Measurements from ENCODE around the gene PKD2L1. TPM values are rescaled to one million over a fixed set of nuclear protein-coding genes. Genes with fewer than 3 reads are reported as not detected.

PKD2L1 gene
- polyA plus RNA-seq, 1 donor (not counting 4 experiments of a cell fraction or from before 2014, with no cell fraction given) = not detected

DNA sequence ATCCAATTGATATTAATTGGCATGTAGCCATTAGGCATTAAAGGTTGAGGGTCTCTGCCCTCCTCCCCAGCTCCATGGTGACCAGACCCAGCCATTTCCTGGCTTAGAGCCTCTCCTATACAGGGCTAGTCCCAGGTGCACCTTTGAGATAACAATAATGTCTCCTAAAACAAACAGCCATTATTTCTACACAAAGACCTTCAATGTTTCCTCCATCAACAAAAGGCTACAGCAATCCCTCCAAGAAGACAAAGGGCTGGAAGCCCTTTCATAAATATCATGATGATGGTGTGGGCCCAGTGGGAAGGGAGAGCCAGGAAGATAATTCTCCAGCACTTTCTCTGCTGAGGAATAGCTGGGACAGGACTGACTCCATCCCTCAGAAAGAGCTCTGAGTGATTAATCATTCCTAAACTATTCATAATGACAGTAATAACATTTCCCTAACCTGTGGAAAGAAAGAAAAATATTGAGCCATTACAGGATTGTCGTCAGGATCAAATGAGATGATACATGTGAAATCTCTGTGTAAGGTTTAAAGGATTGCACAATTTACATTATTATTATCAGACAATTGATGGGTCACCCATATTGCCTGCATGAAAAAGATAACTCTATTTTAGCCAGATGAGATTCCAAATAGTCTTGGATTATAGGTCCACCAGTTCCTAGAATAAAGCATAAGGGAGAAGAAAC is 10.2 kb downstream of the PKD2L1 start:
- dilution Hi-C loops (cut with MboI; ENCODE audit: extremely low pct_ligation_motif_present, low sequenced_read_pairs) = no loop called here
- Histone ChIP-seq H3K9me3 (ENCODE audit: control insufficient read depth, low read depth, low read length) (no peaks in the 10 kb centered on the region), H3K4me3 (ENCODE audit: control insufficient read depth in 2 of 3, extremely low read depth in 1 of 3, insufficient read depth in 2 of 3, low read depth in 1 of 3, low read length in 3 of 3) (no peak overlapping the region), H3K9me1 (ENCODE audit: control insufficient read depth, extremely low read depth, insufficient read depth, low read length) (no peaks in the 10 kb centered on the region), H3K36me3 (ENCODE audit: control insufficient read depth in 2 of 2, extremely low read depth in 1 of 2, insufficient read depth in 2 of 2, low read length in 2 of 2) (no peaks in the 10 kb centered on the region), H3K9ac (ENCODE audit: control insufficient read depth, extremely low read depth, insufficient read depth, low read length) (no peak overlapping the region), H3K4me2 (ENCODE audit: control insufficient read depth, extremely low read depth, insufficient read depth, low read depth, low read length) (no peak overlapping the region), H3K27me3 (ENCODE audit: control insufficient read depth, extremely low read depth, insufficient read depth, low read length) (no peaks in the 10 kb centered on the region), H3K79me2 (ENCODE audit: control insufficient read depth, insufficient read depth, low read length) (no peaks in the 10 kb centered on the region), H2AFZ (ENCODE audit: control insufficient read depth, low read length) (no peak overlapping the region), H3K4me1 (ENCODE audit: control insufficient read depth, extremely low read depth, insufficient read depth, low read length) (no peaks in the 10 kb centered on the region), H4K20me1 (ENCODE audit: control insufficient read depth, extremely low read depth, insufficient read depth, low read length) (no peaks in the 10 kb centered on the region), H3K27ac (ENCODE audit: control insufficient read depth, insufficient read depth, low read length) (no peak overlapping the region)
- no peak for FAIRE-seq
- DNase-seq (ENCODE audit: low read depth, low spot score) = no peak
- TF ChIP-seq EZH2 (IDR thresholded peaks at IDR 0.05; ENCODE audit: low read length) = no peak
- TF ChIP-seq, protein P1, sequence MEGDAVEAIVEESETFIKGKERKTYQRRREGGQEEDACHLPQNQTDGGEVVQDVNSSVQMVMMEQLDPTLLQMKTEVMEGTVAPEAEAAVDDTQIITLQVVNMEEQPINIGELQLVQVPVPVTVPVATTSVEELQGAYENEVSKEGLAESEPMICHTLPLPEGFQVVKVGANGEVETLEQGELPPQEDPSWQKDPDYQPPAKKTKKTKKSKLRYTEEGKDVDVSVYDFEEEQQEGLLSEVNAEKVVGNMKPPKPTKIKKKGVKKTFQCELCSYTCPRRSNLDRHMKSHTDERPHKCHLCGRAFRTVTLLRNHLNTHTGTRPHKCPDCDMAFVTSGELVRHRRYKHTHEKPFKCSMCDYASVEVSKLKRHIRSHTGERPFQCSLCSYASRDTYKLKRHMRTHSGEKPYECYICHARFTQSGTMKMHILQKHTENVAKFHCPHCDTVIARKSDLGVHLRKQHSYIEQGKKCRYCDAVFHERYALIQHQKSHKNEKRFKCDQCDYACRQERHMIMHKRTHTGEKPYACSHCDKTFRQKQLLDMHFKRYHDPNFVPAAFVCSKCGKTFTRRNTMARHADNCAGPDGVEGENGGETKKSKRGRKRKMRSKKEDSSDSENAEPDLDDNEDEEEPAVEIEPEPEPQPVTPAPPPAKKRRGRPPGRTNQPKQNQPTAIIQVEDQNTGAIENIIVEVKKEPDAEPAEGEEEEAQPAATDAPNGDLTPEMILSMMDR (optimal IDR thresholded peaks at IDR 0.05 in 1 of 3, IDR thresholded peaks at IDR 0.05 in 1 of 3, conservative IDR thresholded peaks at IDR 0.05 in 1 of 3; ENCODE audit: extremely low read depth in 1 of 3, insufficient read depth in 2 of 3, low read length in 3 of 3) = no peak

DNA sequence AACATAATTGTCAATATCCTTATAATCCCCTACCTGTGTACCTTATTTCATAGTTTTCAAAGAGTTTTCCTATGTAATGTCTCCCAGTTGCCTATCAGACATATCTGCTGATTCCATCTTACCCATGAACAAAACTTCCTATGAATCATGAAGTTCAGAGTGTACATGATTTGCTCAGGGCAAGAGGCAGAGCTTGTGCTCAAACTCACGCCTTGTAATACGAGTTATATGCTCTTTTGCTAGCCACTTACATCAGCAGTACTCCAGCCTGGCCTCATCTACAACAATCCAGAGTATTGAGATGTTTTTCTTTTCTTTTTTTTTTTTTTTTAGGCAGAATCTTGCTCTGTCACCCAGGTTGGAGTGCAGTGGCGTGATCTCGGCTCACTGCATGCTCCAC is 11.8 kb downstream of the PKD2L1 start:
- no peak for DNase-seq (ENCODE audit: low read depth, low spot score)
- Histone ChIP-seq H3K4me2 (ENCODE audit: control insufficient read depth, extremely low read depth, insufficient read depth, low read depth, low read length) (no peak overlapping the region), H3K79me2 (ENCODE audit: control insufficient read depth, insufficient read depth, low read length) (no peaks in the 10 kb centered on the region), H3K27ac (ENCODE audit: control insufficient read depth, insufficient read depth, low read length) (no peak overlapping the region), H3K9me3 (ENCODE audit: control insufficient read depth, low read depth, low read length) (no peaks in the 10 kb centered on the region), H2AFZ (ENCODE audit: control insufficient read depth, low read length) (no peak overlapping the region), H3K9me1 (ENCODE audit: control insufficient read depth, extremely low read depth, insufficient read depth, low read length) (no peaks in the 10 kb centered on the region), H3K4me3 (ENCODE audit: control insufficient read depth in 2 of 3, extremely low read depth in 1 of 3, insufficient read depth in 2 of 3, low read depth in 1 of 3, low read length in 3 of 3) (no peak overlapping the region), H3K27me3 (ENCODE audit: control insufficient read depth, extremely low read depth, insufficient read depth, low read length) (no peaks in the 10 kb centered on the region), H3K4me1 (ENCODE audit: control insufficient read depth, extremely low read depth, insufficient read depth, low read length) (no peaks in the 10 kb centered on the region), H3K36me3 (ENCODE audit: control insufficient read depth in 2 of 2, extremely low read depth in 1 of 2, insufficient read depth in 2 of 2, low read length in 2 of 2) (no peaks in the 10 kb centered on the region), H4K20me1 (ENCODE audit: control insufficient read depth, extremely low read depth, insufficient read depth, low read length) (no peaks in the 10 kb centered on the region), H3K9ac (ENCODE audit: control insufficient read depth, extremely low read depth, insufficient read depth, low read length) (no peak overlapping the region)
- TF ChIP-seq, protein P1 (optimal IDR thresholded peaks at IDR 0.05 in 1 of 3, IDR thresholded peaks at IDR 0.05 in 1 of 3, conservative IDR thresholded peaks at IDR 0.05 in 1 of 3; ENCODE audit: extremely low read depth in 1 of 3, insufficient read depth in 2 of 3, low read length in 3 of 3) = no peak
- TF ChIP-seq EZH2 (IDR thresholded peaks at IDR 0.05; ENCODE audit: low read length) = no peak
- dilution Hi-C loops (cut with MboI; ENCODE audit: extremely low pct_ligation_motif_present, low sequenced_read_pairs) = no loop called here
- FAIRE-seq = no peak

Data from keratinocyte (primary cell).